ENCODE results near the gene MIER1. TPM values are rescaled to one million over a fixed set of nuclear protein-coding genes. Genes with fewer than 3 reads are reported as not detected.
A peak's percentile ranks its signal among the peaks of the same experiment; 100 is the strongest.
"Not testable (repeated sequence)": the region's sequence is repeated elsewhere in the genome, so short reads cannot be mapped to it uniquely, and the experiment has no call there.

The MIER1 gene
- total RNA-seq = 10 to 100 TPM; 18.2 to 18.4 TPM

DNA sequence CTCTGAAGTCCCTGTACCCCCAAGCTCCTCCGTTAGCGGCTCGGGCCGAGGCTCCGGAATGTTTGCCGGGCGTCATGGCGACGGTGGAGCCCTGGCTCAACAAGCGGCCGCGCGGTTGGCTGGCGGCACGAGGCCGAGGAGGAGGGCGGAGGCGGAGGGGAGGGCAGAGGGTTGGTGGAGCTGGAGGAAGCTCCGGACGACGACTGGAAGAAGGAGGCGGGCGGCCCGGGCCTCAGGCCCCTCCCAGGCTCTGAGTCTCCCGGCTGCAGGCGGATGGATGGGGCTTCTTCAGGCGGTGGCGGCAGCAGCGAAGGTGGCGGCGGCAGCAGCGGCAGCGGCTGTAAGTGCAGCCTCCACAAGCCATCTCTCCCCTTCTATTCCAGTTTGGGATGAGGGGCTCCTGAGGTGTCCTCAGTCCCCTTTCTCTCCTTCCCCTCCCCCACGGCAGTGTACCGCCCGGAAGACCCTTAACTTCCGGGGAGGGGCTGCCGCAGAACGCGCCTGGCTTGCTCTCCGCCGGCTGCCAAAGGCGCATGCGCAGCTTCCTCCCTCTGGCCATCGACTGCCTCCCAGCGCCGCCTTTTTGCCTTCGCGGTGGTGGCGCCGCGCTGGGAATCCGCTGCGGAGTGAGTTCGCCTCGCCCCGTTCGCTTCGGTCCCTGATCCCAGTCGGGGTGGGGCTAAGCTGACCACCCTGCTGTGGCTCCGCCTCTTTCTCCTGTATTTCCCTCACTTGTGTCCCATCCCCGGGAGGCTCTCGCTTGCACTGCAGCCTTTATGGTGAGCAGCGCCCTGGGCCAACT lies at the start of gene MIER1, which contains the start of gene DNAI4:
Gene MIER1, plus strand, starts transcription at position 235 of the 802 bp plus-strand sequence. Its CDS starts 39 bp downstream, at position 274.
Gene DNAI4, minus strand, starts transcription at position 101 of the 802 bp plus-strand sequence. Its CDS starts 25 bp downstream, at position 76.
- Histone ChIP-seq H3K9me3 (no peaks in the 10 kb centered on the region), H3K4me1 (peaks cover 0 to 36% of the 10 kb centered on the region in 2 donors), H3K27me3 (no peaks in the 10 kb centered on the region), H3K36me3 (no peaks in the 10 kb centered on the region), H3K4me3 (peak within 1 kb of the TSS; percentile 79 to 92), H3K27ac (peak within 1 kb of the TSS; percentile 96 to 97)
- DNase-seq (ENCODE audit: low spot score) = peak; percentile 96
- TF ChIP-seq, protein P1, sequence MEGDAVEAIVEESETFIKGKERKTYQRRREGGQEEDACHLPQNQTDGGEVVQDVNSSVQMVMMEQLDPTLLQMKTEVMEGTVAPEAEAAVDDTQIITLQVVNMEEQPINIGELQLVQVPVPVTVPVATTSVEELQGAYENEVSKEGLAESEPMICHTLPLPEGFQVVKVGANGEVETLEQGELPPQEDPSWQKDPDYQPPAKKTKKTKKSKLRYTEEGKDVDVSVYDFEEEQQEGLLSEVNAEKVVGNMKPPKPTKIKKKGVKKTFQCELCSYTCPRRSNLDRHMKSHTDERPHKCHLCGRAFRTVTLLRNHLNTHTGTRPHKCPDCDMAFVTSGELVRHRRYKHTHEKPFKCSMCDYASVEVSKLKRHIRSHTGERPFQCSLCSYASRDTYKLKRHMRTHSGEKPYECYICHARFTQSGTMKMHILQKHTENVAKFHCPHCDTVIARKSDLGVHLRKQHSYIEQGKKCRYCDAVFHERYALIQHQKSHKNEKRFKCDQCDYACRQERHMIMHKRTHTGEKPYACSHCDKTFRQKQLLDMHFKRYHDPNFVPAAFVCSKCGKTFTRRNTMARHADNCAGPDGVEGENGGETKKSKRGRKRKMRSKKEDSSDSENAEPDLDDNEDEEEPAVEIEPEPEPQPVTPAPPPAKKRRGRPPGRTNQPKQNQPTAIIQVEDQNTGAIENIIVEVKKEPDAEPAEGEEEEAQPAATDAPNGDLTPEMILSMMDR (IDR thresholded peaks at IDR 0.05) = peak in 1 of 2 donors; percentile 51

DNA sequence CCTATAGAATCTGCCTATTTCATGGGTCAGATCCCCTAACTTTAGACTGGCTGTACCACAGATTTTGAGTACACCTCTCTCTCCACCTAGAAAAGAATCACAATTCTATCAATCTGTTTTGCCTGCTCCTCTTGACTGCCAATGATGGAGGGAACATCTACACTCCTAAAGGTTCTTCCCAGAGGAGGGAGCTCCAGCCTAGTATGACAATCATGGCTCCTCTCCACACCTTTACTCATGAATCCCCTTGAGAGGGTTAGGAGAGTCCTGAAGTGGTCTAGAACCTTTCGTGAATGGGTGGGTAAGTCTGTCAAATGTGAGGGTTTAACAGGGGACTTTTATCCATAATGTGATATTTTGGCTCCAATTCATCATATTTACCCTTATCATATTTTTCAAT lies 48.1 kb upstream of the MIER1 start:
- no peaks in the 10 kb centered on the region for H3K27me3 ChIP-seq
- TF ChIP-seq, protein P1 (IDR thresholded peaks at IDR 0.05) = no peak
- H3K27ac ChIP-seq = no peak overlapping the region

DNA sequence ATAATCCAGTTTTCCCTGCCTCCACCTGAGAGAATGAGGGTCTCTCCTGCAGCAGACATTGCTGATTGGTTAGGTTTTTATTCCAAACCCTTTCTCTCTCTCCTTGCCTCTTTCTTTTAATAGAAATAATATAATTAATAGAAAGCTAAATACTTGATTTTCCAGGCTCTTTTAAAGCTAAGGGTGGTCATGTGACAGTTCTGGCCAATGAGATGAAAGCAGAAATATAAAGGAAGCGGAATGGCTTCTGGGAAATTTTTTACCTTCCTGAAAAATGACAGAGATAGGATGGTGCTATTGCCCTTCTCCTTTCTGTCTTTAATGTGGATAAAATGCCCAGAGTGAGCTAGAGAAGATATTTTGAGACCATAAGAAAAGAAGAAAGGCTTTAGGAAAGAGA lies 35.8 kb upstream of the MIER1 start:
- no peaks in the 10 kb centered on the region for H3K9me3 ChIP-seq
- H3K4me1 ChIP-seq = no peaks in the 10 kb centered on the region
- H3K27ac ChIP-seq = no peak overlapping the region

More for the DNA sequence above, 48.1 kb upstream of the MIER1 start:
- no peaks in the 10 kb centered on the region for H3K36me3 ChIP-seq
- peaks cover 0 to 20% of the 10 kb centered on the region in 2 donors for H3K9me3 ChIP-seq
- no peaks in the 10 kb centered on the region for H3K4me1 ChIP-seq
- no peak for DNase-seq (ENCODE audit: low spot score)
- no peak overlapping the region for H3K4me3 ChIP-seq

DNA sequence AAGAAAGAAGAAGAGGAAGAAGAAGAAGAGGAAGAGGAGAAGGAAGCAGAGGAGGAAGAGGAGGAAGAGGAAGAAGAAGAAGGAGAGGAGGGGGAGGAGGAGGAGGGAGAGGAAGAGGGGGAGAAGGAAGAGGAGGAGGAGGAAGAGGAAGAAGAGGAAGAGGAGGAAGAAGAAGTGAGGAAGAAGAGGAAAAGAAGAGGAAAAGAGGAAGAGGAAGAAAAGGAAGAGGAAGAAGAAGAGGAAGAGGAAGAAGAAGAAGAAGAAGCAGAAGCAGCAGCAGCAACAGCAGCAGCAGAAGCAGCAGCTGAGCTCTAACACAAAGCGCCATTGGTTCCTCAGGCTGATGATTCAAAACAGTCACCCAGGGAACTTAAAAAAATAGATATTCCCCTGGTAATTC lies 34.2 kb upstream of the MIER1 start:
- H3K9me3 ChIP-seq = no peaks in the 10 kb centered on the region
- H3K36me3 ChIP-seq = no peaks in the 10 kb centered on the region
- TF ChIP-seq, protein P1 (IDR thresholded peaks at IDR 0.05) = no peak
- no peaks in the 10 kb centered on the region for H3K4me1 ChIP-seq
- no peaks in the 10 kb centered on the region for H3K27me3 ChIP-seq
- H3K27ac ChIP-seq = no peak overlapping the region
- DNase-seq (ENCODE audit: low spot score) = no peak
- H3K4me3 ChIP-seq = no peak overlapping the region

More for the DNA sequence above, 35.8 kb upstream of the MIER1 start:
- no peaks in the 10 kb centered on the region for H3K27me3 ChIP-seq
- DNase-seq (ENCODE audit: low spot score) = no peak
- no peak overlapping the region for H3K4me3 ChIP-seq
- no peaks in the 10 kb centered on the region for H3K36me3 ChIP-seq
- TF ChIP-seq, protein P1 (IDR thresholded peaks at IDR 0.05) = no peak

DNA sequence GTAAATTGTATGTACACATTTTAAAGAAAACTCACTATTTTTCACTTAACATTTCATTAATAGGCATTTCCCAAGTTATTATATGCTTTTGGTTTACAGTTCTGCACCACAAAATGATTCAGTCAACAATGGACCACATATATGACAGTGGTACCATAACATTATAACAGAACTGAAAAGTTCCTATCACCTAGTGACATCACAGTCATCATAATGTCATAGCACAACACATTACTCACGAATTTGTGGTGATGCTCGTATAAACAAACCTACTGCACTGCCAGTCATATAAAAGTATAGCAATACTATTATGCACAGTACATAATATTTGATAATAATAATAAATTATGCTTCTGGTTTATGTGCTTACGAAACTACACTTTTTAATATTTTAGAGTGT lies 31.1 kb upstream of the MIER1 start:
- Histone ChIP-seq H3K36me3 (no peaks in the 10 kb centered on the region), H3K27me3 (no peaks in the 10 kb centered on the region), H3K4me3 (no peak overlapping the region), H3K4me1 (no peaks in the 10 kb centered on the region), H3K9me3 (no peaks in the 10 kb centered on the region), H3K27ac (no peak overlapping the region)
- TF ChIP-seq, protein P1 (IDR thresholded peaks at IDR 0.05) = no peak
- DNase-seq (ENCODE audit: low spot score) = no peak

DNA sequence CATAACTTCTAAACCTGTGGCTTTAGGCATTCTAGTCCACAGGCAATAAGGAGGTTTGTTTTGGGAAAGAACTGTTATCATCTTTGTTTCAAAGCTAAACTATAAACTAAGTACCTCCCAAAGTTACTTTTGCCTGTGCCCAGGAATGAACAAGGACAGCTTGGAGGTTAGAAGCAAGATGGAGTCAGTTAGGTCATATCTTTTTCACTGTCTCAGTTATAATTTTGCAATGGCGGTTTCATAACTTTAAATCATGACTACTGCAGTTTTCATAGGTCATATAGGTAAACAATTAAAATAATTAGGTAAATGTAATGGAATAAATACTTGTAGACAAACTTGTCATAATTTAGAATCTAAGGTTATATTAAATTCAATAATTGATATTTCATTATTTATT lies 9.6 kb upstream of the MIER1 start:
- not testable (repeated sequence) for DNase-seq (ENCODE audit: low spot score); H3K27me3 ChIP-seq; H3K27ac ChIP-seq; H3K9me3 ChIP-seq; H3K4me1 ChIP-seq; H3K36me3 ChIP-seq; H3K4me3 ChIP-seq

All from right atrium auricular region (tissue), 2 donors.